Naive B cell (primary cell): ENCODE measurements around the gene GSTM4. TPM values are rescaled to one million over a fixed set of nuclear protein-coding genes. Genes with fewer than 3 reads are reported as not detected.

ENCODE experiments used
- ATAC-seq, 2 donors: fragments of 150-1000 bp; cut with Tn5 transposase; 2 replicates each; pipeline ENCODE4 v1.10.0; 2021; ENCODE audit warnings: low read depth in 2 of 2, mild to moderate bottlenecking in 2 of 2, moderate library complexity in 2 of 2
- DNase-seq: peaks from one replicate; pipeline ENCODE4 v3.0.0; 2022
- H3K27ac Mint-ChIP-seq, 6 donors: one replicate each; pipeline ENCODE4 v1.8.0; 2020 to 2022; ENCODE audit warnings: mild to moderate bottlenecking in 6 of 6, mixed read lengths in 6 of 6, moderate library complexity in 5 of 6, inconsistent platforms in 2 of 6
- H3K27me3 Mint-ChIP-seq, 3 donors: one replicate each; pipeline ENCODE4 v1.8.0; 2021 to 2022; ENCODE audit warnings: mixed read lengths in 3 of 3, mild to moderate bottlenecking in 1 of 3
- H3K36me3 Mint-ChIP-seq, 2 donors: one replicate each; pipeline ENCODE4 v1.8.0; 2020 to 2022; ENCODE audit warnings: mixed read lengths in 2 of 2, inconsistent platforms in 1 of 2, mild to moderate bottlenecking in 1 of 2
- H3K4me1 Mint-ChIP-seq, 3 donors: one replicate each; pipeline ENCODE4 v1.8.0; 2020 to 2022; ENCODE audit warnings: mixed read lengths in 3 of 3, inconsistent platforms in 1 of 3, mild to moderate bottlenecking in 1 of 3, moderate library complexity in 1 of 3
- H3K4me3 Mint-ChIP-seq, 8 donors: one replicate each; pipeline ENCODE4 v1.8.0; 2020 to 2022; ENCODE audit warnings: mild to moderate bottlenecking in 8 of 8, mixed read lengths in 8 of 8, moderate library complexity in 8 of 8, inconsistent platforms in 2 of 8
- H3K9me3 Mint-ChIP-seq, 7 donors: one replicate each; pipeline ENCODE4 v1.8.0; 2020 to 2022; ENCODE audit warnings: mixed read lengths in 7 of 7, mild to moderate bottlenecking in 5 of 7, inconsistent platforms in 2 of 7, moderate library complexity in 1 of 7
- polyA plus RNA-seq, 6 donors: library from polyadenylated mRNA; unstranded; fragments of 300-500 nt; fragmentation: Illumina TruSeq; gene quantifications; one replicate each; pipeline ENCODE4 v1.2.3, GENCODE V29; 2021; ENCODE audit warnings: low read depth in 6 of 6

The GSTM4 gene
- polyA plus RNA-seq, 6 donors from 2014 or later: 10.6 to 24.4 (median 16.7) TPM

GRCh38 chr1:109627692-109628399 lies 28.1 kb upstream of the GSTM4 start:
- no peaks in the 10 kb centered on the region for H3K9me3 Mint-ChIP-seq
- H3K27ac Mint-ChIP-seq: peak overlapping the region in 2 of 6 donors; percentile 9 to 12
- DNase-seq (no peak), ATAC-seq (no peak)
- peaks cover 4 to 31% of the 10 kb centered on the region in 2 donors for H3K36me3 Mint-ChIP-seq
- peak overlapping the region in 2 of 8 donors; percentile 14 to 29 for H3K4me3 Mint-ChIP-seq
- no peaks in the 10 kb centered on the region for H3K27me3 Mint-ChIP-seq
- peaks cover 24 to 37% (median 32%) of the 10 kb centered on the region in 3 donors for H3K4me1 Mint-ChIP-seq

DNA sequence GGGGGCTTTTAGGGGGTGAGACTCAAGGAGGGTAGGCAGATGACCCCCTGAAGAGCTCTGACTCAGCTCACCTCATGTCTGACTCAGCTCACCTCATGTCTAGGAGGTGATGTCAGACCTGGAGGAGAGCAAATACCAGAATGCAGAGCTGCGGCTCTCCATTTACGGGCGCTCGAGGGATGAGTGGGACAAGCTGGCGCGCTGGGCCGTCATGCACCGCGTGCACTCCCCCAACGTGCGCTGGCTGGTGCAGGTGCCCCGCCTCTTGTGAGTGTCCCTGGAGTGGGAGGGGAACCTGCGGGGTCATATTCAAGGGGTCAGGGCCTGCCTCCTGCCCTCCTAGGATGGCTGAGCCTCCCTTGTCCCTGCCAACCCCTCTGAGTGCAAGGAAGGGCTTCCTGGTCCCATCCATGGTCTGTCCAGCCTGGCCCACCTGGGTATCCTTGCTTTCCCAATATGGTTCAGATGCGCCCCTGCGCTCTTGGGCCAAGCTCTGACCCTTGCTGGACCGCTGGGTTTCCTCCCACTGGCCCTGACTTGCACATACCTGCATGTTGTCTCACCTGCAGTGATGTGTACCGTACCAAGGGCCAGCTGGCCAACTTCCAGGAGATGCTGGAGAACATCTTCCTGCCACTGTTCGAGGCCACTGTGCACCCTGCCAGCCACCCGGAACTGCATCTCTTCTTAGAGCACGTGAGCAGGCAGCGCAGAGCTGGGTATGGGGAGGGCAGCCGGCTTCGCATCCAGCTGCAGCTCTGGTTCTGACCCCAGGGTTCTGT lies 27.2 kb upstream of the GSTM4 start:
- no peak for ATAC-seq
- H3K36me3 Mint-ChIP-seq: peaks cover 4 to 31% of the 10 kb centered on the region in 2 donors
- peaks cover 15 to 28% (median 26%) of the 10 kb centered on the region in 3 donors for H3K4me1 Mint-ChIP-seq
- H3K27ac Mint-ChIP-seq: peak overlapping the region in 1 of 6 donors; percentile 49
- peak overlapping the region in 1 of 8 donors; percentile 29 for H3K4me3 Mint-ChIP-seq
- no peaks in the 10 kb centered on the region for H3K9me3 Mint-ChIP-seq
- H3K27me3 Mint-ChIP-seq: no peaks in the 10 kb centered on the region
- DNase-seq: no peak

DNA sequence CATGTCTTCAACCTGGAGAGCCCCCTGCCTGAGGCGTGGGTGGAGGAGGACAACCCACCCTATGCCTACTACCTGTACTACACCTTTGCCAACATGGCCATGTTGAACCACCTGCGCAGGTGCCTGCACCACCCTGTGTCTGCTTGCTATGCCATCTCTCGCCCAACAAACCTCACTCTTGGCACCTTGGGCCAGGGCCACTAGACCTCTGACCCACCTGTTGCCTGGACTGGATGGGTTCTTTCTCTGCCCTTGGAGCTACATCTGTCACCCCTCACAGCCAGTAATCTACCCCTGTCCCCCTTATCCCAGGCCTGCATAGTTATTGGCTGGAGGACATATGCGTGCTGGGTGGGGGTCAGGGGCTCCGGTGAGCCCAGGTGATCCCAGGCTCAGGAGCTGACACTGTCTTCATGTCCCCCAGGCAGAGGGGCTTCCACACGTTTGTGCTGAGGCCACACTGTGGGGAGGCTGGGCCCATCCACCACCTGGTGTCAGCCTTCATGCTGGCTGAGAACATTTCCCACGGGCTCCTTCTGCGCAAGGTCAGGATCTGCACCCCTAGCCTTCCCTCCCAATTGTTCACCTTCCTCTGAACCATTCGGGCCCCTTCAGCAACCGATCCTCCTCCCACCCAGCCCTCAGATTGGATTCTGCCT lies 26.4 kb upstream of the GSTM4 start:
- no peak for ATAC-seq
- Mint-ChIP-seq H3K27me3 (no peaks in the 10 kb centered on the region), H3K4me1 (peaks cover 8 to 20% (median 20%) of the 10 kb centered on the region in 3 donors), H3K9me3 (no peaks in the 10 kb centered on the region), H3K36me3 (peaks cover 4 to 31% of the 10 kb centered on the region in 2 donors), H3K27ac (peak overlapping the region in 1 of 6 donors; percentile 49), H3K4me3 (no peak overlapping the region)
- no peak for DNase-seq

DNA sequence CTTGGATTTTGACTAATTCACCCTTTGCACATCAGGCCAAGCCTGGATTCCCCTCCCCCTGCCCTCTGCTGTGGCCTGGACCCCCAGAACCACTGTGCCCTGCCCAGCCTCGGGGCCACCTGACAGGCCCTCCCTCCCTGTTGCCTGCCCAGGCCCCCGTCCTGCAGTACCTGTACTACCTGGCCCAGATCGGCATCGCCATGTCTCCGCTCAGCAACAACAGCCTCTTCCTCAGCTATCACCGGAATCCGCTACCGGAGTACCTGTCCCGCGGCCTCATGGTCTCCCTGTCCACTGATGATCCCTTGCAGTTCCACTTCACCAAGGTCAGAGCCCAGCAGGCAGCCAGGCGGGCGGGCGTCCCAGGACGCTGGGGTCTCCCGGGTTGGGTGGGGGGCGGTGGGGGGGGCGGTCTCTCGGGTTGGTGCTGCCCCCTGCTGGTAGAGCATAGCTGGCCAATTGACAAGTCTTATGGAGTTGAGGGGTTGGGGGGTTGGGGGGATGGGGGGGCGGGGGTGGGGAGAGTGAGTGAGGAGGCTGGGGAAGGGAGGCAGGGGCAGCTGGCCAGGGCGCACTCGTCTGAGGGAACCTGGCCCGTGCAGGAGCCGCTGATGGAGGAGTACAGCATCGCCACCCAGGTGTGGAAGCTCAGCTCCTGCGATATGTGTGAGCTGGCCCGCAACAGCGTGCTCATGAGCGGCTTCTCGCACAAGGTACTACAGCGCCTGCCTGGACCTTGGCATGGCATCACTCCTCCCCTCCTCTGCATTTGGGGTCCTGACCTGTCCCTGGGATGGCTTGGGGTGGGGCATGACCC lies 25.6 kb upstream of the GSTM4 start:
- ATAC-seq: peak; percentile 21 to 25
- Mint-ChIP-seq H3K27me3 (no peaks in the 10 kb centered on the region), H3K9me3 (no peaks in the 10 kb centered on the region), H3K4me3 (no peak overlapping the region), H3K36me3 (peaks cover 4 to 31% of the 10 kb centered on the region in 2 donors), H3K27ac (no peak overlapping the region), H3K4me1 (peaks cover 4 to 15% (median 12%) of the 10 kb centered on the region in 3 donors)
- DNase-seq: peak; percentile 16

GRCh38 chr1:109630898-109631512 lies 24.9 kb upstream of the GSTM4 start:
- H3K4me3 Mint-ChIP-seq: no peak overlapping the region
- no peak for ATAC-seq
- H3K36me3 Mint-ChIP-seq: peaks cover 4 to 29% of the 10 kb centered on the region in 2 donors
- peaks cover 2 to 12% (median 5%) of the 10 kb centered on the region in 3 donors for H3K4me1 Mint-ChIP-seq
- DNase-seq: no peak
- no peak overlapping the region for H3K27ac Mint-ChIP-seq
- H3K9me3 Mint-ChIP-seq: no peaks in the 10 kb centered on the region
- H3K27me3 Mint-ChIP-seq: no peaks in the 10 kb centered on the region

- peaks cover 0 to 9% (median 2%) of the 10 kb centered on the region in 3 donors for H3K4me1 Mint-ChIP-seq
- peaks cover 4 to 24% of the 10 kb centered on the region in 2 donors for H3K36me3 Mint-ChIP-seq
- H3K9me3 Mint-ChIP-seq: no peaks in the 10 kb centered on the region
- no peak for ATAC-seq
- no peak for DNase-seq
- H3K27me3 Mint-ChIP-seq: no peaks in the 10 kb centered on the region
- H3K27ac Mint-ChIP-seq: no peak overlapping the region
- H3K4me3 Mint-ChIP-seq: no peak overlapping the region
These were observed 24.1 kb upstream of the GSTM4 start for GRCh38 chr1:109631513-109632505.

DNA sequence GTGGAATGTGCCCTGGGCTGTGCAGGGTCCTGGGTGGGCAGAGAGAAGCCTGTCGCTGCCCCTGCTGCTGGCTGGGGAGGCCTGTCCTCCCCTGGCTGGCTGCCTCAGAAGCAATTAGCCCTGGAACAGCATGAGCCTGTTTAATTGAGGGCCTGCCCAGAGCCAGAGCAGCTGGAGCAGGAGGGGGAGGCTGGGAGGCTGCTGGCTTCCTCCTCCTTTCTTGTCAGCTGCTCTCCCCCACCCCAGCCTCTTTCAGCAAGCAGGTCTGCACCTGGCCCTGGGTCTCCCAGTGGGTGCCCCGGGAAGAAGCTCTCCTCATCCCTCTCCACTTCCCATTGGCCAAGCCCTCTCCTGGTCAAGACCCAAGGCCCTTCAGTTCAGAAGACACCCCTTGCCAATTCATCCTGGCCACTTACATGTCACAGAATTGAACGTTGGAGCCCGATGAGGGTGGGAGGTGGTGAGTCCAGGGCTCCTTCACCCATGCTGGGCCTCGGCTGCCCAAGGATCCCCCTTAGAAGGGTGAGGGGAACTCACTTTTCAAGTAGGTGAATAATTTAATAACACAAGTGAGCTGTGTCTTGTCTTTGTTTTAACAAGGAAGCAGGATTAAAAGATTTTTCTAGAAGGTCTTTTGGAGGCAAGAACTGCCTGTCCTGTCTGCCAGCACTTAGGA lies 23.1 kb upstream of the GSTM4 start:
- H3K27ac Mint-ChIP-seq: peak overlapping the region in 1 of 6 donors; percentile 56
- H3K36me3 Mint-ChIP-seq: peaks cover 4 to 17% of the 10 kb centered on the region in 2 donors
- peaks cover 0 to 4% (median 2%) of the 10 kb centered on the region in 3 donors for H3K4me1 Mint-ChIP-seq
- H3K9me3 Mint-ChIP-seq: no peaks in the 10 kb centered on the region
- peaks cover 0 to 5% (median 0%) of the 10 kb centered on the region in 3 donors for H3K27me3 Mint-ChIP-seq
- DNase-seq: no peak
- ATAC-seq: no peak
- no peak overlapping the region for H3K4me3 Mint-ChIP-seq

DNA sequence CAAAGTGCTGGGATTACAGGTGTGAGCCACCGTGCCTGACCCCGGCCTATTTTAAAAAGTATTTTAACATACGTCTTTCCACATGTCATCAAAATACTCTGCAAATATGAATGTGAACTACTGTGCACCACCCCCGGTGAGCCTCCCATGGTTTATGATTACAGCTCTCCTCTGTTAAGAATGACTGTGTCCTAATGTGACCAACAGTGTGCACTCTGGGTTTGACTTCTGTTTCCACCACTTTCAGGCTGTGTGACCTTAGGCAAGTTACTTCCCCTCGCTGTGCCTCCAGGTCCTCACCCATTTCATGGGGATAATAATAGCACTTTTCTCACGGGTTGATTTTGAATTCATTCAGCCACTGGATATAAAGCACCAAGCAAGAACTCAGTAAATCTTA lies 21.6 kb upstream of the GSTM4 start:
- Mint-ChIP-seq H3K36me3 (peaks cover 4 to 9% of the 10 kb centered on the region in 2 donors), H3K27ac (peak overlapping the region in 1 of 6 donors; percentile 38), H3K4me1 (peaks cover 0 to 4% (median 2%) of the 10 kb centered on the region in 3 donors), H3K27me3 (peaks cover 0 to 13% (median 0%) of the 10 kb centered on the region in 3 donors), H3K4me3 (no peak overlapping the region), H3K9me3 (no peaks in the 10 kb centered on the region)
- no peak for ATAC-seq
- DNase-seq: no peak

- ATAC-seq (no peak), DNase-seq (no peak)
- Mint-ChIP-seq H3K36me3 (peaks cover 1 to 4% of the 10 kb centered on the region in 2 donors), H3K27me3 (peaks cover 0 to 13% (median 2%) of the 10 kb centered on the region in 3 donors), H3K4me3 (no peak overlapping the region), H3K27ac (peak overlapping the region in 3 of 6 donors; percentile 49 to 73 (median 54)), H3K9me3 (no peaks in the 10 kb centered on the region), H3K4me1 (peaks cover 2 to 5% (median 4%) of the 10 kb centered on the region in 3 donors)
These were observed 20.8 kb upstream of the GSTM4 start for GRCh38 chr1:109634771-109635750.

DNA sequence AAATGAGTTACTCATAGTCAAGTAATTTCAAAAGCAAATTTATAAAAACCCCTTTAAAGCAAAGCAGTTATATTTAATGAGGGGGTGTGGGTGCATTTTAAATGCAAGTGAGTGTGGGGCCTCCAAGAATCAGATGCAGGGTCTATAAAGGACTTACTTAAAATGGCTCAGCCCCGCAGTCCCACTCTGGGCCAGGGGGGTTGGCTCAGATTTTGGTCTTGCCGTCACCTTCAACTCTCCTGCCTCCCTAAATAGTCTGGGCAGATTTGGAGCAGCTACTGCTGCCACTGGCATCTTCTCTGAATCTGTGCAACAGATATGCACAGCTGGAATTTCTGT lies 20.1 kb upstream of the GSTM4 start:
- DNase-seq: no peak
- no peak overlapping the region for H3K4me3 Mint-ChIP-seq
- no peaks in the 10 kb centered on the region for H3K9me3 Mint-ChIP-seq
- ATAC-seq: no peak
- peaks cover 7 to 8% (median 7%) of the 10 kb centered on the region in 3 donors for H3K4me1 Mint-ChIP-seq
- no peak overlapping the region for H3K27ac Mint-ChIP-seq
- H3K36me3 Mint-ChIP-seq: peaks cover 0 to 4% of the 10 kb centered on the region in 2 donors
- peaks cover 0 to 13% (median 5%) of the 10 kb centered on the region in 3 donors for H3K27me3 Mint-ChIP-seq
